Left colon (tissue), 2 donors: ENCODE measurements around the gene MMP14. TPM values are rescaled to one million over a fixed set of nuclear protein-coding genes. Genes with fewer than 3 reads are reported as not detected.

Experiments used
- ATAC-seq: fragments of 200-7000 bp; cut with Tn5 transposase; one replicate; pipeline ENCODE4 v1.9.1; 2020; ENCODE audit warnings: mild to moderate bottlenecking, moderate library complexity
- DNase-seq, 2 donors: peaks; one replicate each; pipeline ENCODE4 v3.0.0-alpha.2; 2020
- intact Hi-C, 2 donors: fragments of 100-400 bp; cut with DNase I in 1 of 2; cut with micrococcal nuclease in 1 of 2; formaldehyde crosslinking; loops; one replicate each; pipeline versions ENCODE4 v1.11.2 to v1.14.0; 2022; cut with DNase I, micrococcal nuclease
- total RNA-seq, 2 donors: library from RNA; stranded (reverse); fragmentation: NEBNext Ultra II Directional; extraction: Animal tissue kit (Norgen Biotek cat#: 25700); gene quantifications; one replicate each; pipeline ENCODE4 v1.2.1, GENCODE V29; 2021
- donor health status: DM: no; HTN: no; CAD: no.
- donor health status: DM: yes; HTN: yes; CAD: no.

MMP14 gene
- total RNA-seq, 2 donors from 2014 or later: 83.0 to 101 TPM

DNA sequence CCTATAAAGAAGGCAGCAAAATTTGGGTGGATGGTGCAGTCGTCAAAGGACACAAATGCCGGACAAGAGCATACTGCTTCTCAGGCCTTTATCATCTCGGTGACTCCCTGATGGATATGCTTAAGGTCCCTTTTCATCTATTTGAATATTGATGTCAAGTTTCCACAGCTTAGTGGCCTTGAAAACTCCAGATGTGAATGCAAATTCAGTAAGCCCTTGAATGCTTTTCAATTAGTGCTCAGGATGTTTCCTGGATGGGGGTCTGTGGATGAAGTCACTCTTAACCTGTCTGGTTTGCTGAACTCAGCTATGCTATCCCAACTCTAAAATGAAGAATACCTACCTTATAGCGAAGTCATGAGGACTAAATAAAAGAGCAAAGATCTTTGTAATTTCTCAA lies 57.3 kb downstream of the MMP14 start:
- ATAC-seq (no peak), DNase-seq (no peak)
- intact Hi-C loops: no loop called here

- intact Hi-C loops: no loop called here
- ATAC-seq (no peak), DNase-seq (no peak)
Observed at GRCh38 chr14:22895402-22895801, 59.0 kb downstream of the MMP14 start.

DNA sequence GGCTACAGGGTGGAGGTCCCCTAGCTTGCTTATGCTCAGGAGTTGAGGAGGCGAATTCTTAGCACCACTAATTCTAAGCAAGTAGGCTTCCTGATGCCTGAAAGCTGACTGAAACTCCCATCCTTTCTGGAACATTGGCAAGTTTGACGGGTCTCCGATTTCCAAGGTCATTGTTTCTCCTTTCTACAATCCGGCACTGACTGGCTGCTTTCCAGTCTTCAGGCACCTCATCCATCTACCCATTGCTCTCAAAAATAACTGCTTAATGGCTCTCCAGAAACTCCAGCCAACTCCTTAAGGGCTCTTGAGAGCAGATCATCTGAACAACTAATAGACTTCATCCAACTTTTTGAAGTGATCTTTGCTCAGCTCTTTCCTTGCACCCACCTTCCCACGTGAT lies 60.0 kb downstream of the MMP14 start:
- no peak for DNase-seq
- intact Hi-C loops: no loop called here
- ATAC-seq: no peak

GRCh38 chr14:22896760-22897159 lies 60.4 kb downstream of the MMP14 start:
- ATAC-seq (no peak), DNase-seq (no peak)
- intact Hi-C loops: no loop called here

DNA sequence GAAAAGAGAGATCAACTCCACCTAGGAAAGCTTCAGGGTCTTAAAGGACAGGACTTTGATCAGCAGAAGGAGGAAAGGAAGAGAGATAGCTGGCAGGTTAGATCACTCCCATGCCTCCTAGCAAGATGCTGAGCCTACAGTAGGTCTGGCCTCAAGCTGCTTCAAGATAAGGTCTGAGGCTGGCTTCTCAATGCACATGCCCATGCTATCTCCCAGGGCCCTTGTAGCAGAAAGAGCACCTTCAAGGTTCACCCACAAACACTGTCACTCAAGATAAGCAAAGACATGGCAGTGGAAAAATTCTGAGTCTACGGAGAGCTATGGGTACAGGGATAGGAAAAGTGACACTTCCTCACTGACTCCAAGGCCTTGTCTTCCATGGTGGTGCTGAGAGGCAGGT lies 61.0 kb downstream of the MMP14 start:
- no peak for DNase-seq
- no peak for ATAC-seq
- intact Hi-C loops: no loop called here

Other genes starting within 250 kb of the MMP14 start
- gene DAD1, start 247.4 kb upstream of the MMP14 start, total RNA-seq: 100 to 1,000 TPM; 139 to 142 TPM
- gene ABHD4, start 238.3 kb upstream of the MMP14 start, total RNA-seq: 10 to 100 TPM; 16.9 to 19.5 TPM
- gene OR6J1, start 192.2 kb upstream of the MMP14 start, total RNA-seq: not detected
- 100 to 1,000 TPM in 1 of 2 donors, 10 to 100 TPM in 1; 81.7 to 125 TPM for gene OXA1L, start 69.9 kb upstream of the MMP14 start, total RNA-seq
- gene SLC7A7, start 21.1 kb upstream of the MMP14 start, total RNA-seq: 10 to 100 TPM in 1 of 2 donors, 1 to 10 TPM in 1; 8.4 to 17.4 TPM
- 10 to 100 TPM; 64.5 to 81.0 TPM for gene MRPL52, start 6.7 kb upstream of the MMP14 start, total RNA-seq
- 100 to 1,000 TPM; 263 to 308 TPM for gene LRP10, start 35.2 kb downstream of the MMP14 start, total RNA-seq
- gene REM2, start 46.6 kb downstream of the MMP14 start, total RNA-seq: under 1 TPM; 0.58 to 0.64 TPM
- 10 to 100 TPM; 60.4 to 81.9 TPM for gene RBM23, start 82.6 kb downstream of the MMP14 start, total RNA-seq
- gene PRMT5, start 92.8 kb downstream of the MMP14 start, total RNA-seq: 10 to 100 TPM; 40.5 to 63.9 TPM
- gene HAUS4, start 120.5 kb downstream of the MMP14 start, total RNA-seq: 10 to 100 TPM; 33.5 to 33.6 TPM
- 1 to 10 TPM; 1.4 to 4.1 TPM for gene AJUBA, start 146.0 kb downstream of the MMP14 start, total RNA-seq
- 10 to 100 TPM; 11.9 to 13.2 TPM for gene C14orf93, start 173.6 kb downstream of the MMP14 start, total RNA-seq
- 10 to 100 TPM; 77.9 to 80.6 TPM for gene PSMB5, start 198.3 kb downstream of the MMP14 start, total RNA-seq
- not detected for gene PSMB11, start 205.6 kb downstream of the MMP14 start, total RNA-seq
- 1 to 10 TPM; 3.7 to 5.1 TPM for gene CDH24, start 220.9 kb downstream of the MMP14 start, total RNA-seq